OCI-LY1 (cell line): ENCODE results near the gene ASF1B.
"Not testable (repeated sequence)": the region's sequence is repeated elsewhere in the genome, so short reads cannot be mapped to it uniquely, and the experiment has no call there.

Experiments used
- H2AFZ ChIP-seq: fragments of 200-600 bp; sonication (generic), shearing (Covaris generic); 2 replicates; pipeline ENCODE4 v1.6.0; 2014; ENCODE audit warnings: antibody characterized with exemption, mild to moderate bottlenecking, low read length
- H3F3A ChIP-seq: fragments of 200-600 bp; sonication (generic), shearing (Covaris generic); 2 replicates; pipeline ENCODE4 v1.6.0; 2014; ENCODE audit warnings: mild to moderate bottlenecking, antibody characterized with exemption, low read length, moderate library complexity; ENCODE audit not compliant: insufficient read depth
- H3K27ac ChIP-seq: fragments of 200-600 bp; sonication (generic); 2 replicates; pipeline ENCODE4 v1.5.1; 2014; ENCODE audit warnings: low read length, mixed run types, mild to moderate bottlenecking, low read depth; ENCODE audit not compliant: poor library complexity, severe bottlenecking
- H3K27me3 ChIP-seq: fragments of 200-600 bp; sonication (generic); 2 replicates; pipeline ENCODE4 v1.6.0; 2014; ENCODE audit warnings: antibody characterized with exemption, mild to moderate bottlenecking, low read length, moderate library complexity; ENCODE audit not compliant: insufficient read depth
- H3K36me3 ChIP-seq: fragments of 200-600 bp; sonication (generic); 2 replicates; pipeline ENCODE4 v1.6.1; 2014; ENCODE audit warnings: mild to moderate bottlenecking, antibody characterized with exemption, low read length, moderate library complexity, mixed read lengths; ENCODE audit not compliant: insufficient read depth
- H3K4me1 ChIP-seq: fragments of 200-600 bp; sonication (generic); 2 replicates; pipeline ENCODE4 v1.5.1; 2014; ENCODE audit warnings: mild to moderate bottlenecking, low read length, moderate library complexity; ENCODE audit not compliant: insufficient read depth, severe bottlenecking
- H3K4me2 ChIP-seq: fragments of 200-600 bp; sonication (generic), shearing (Covaris generic); 2 replicates; pipeline ENCODE4 v1.6.1; 2014; ENCODE audit warnings: low read length
- H3K4me3 ChIP-seq: fragments of 200-600 bp; sonication (generic); 2 replicates; pipeline ENCODE4 v1.5.1; 2014; ENCODE audit warnings: low read length, low read depth, mild to moderate bottlenecking, mixed read lengths; ENCODE audit not compliant: poor library complexity, severe bottlenecking
- H3K79me2 ChIP-seq: fragments of 200-600 bp; shearing (Covaris generic); 2 replicates; pipeline ENCODE4 v1.6.1; 2016; ENCODE audit warnings: mixed run types, low read length, mixed read lengths; ENCODE audit not compliant: insufficient read depth
- H3K9ac ChIP-seq: fragments of 200-600 bp; sonication (generic), shearing (Covaris generic); 2 replicates; pipeline ENCODE4 v1.6.1; 2014; ENCODE audit warnings: mild to moderate bottlenecking, low read length, mixed read lengths
- H3K9me2 ChIP-seq: fragments of 200-600 bp; sonication (generic), shearing (Covaris generic); 2 replicates; pipeline ENCODE4 v1.6.1; 2014; ENCODE audit warnings: low read depth, mild to moderate bottlenecking, low read length, mixed read lengths
- H3K9me3 ChIP-seq: fragments of 200-600 bp; shearing (Covaris generic); 2 replicates; pipeline ENCODE4 v1.6.1; 2014; ENCODE audit warnings: low read length, mixed read lengths
- H4K20me1 ChIP-seq: fragments of 200-600 bp; sonication (generic), shearing (Covaris generic); 2 replicates; pipeline ENCODE4 v1.6.0; 2016; ENCODE audit warnings: mild to moderate bottlenecking, low read length; ENCODE audit not compliant: insufficient read depth
- EZH2 ChIP-seq: fragments of 200-600 bp; sonication (generic), shearing (Covaris generic); IDR thresholded peaks from 2 replicates; pipeline ENCODE4 v1.8.0; 2017; ENCODE audit warnings: borderline replicate concordance, mixed run types, mild to moderate bottlenecking, antibody characterized with exemption, low read length, moderate library complexity, mixed read lengths
- TF ChIP-seq, protein P1 (sequence below): fragments of 200-600 bp; sonication (generic), shearing (Covaris generic); IDR thresholded peaks from 2 replicates; pipeline ENCODE4 v1.5.1; 2017; ENCODE audit warnings: mild to moderate bottlenecking, antibody characterized with exemption, low read length, moderate library complexity, mixed read lengths

The ASF1B gene

DNA sequence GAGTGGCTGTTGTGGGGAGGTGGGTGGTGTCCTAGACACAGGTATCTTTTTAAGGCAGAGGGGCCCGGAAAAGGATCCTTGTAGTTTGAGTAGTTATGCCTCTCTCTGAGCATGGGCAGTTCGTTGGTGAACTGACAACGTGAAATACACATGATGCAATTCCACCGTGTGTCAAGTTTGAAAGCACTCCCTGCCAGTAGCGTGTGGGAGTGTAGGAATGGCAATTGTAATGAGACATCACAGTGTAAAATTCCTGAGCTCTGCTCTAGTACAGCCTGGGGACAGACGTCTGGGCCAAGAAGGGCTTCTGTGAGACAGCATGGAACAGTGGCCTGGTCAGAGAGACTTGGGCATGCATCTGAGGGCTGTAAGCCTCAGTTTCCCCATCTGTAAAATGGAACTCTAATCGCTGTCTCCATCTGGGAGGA, 10.4 kb upstream of the ASF1B start:
- H3K9me2 ChIP-seq = no peaks in the 10 kb centered on the region
- H3K27ac ChIP-seq = no peak overlapping the region
- H3K9ac ChIP-seq = no peak overlapping the region
- no peaks in the 10 kb centered on the region for H3K9me3 ChIP-seq
- H3K4me1 ChIP-seq = no peaks in the 10 kb centered on the region
- H3K36me3 ChIP-seq = no peaks in the 10 kb centered on the region
- no peak overlapping the region for H2AFZ ChIP-seq
- H3K79me2 ChIP-seq = no peaks in the 10 kb centered on the region
- no peak overlapping the region for H3K4me3 ChIP-seq
- no peaks in the 10 kb centered on the region for H3F3A ChIP-seq
- H3K27me3 ChIP-seq = no peaks in the 10 kb centered on the region
- no peak overlapping the region for H3K4me2 ChIP-seq
- TF ChIP-seq, protein P1, sequence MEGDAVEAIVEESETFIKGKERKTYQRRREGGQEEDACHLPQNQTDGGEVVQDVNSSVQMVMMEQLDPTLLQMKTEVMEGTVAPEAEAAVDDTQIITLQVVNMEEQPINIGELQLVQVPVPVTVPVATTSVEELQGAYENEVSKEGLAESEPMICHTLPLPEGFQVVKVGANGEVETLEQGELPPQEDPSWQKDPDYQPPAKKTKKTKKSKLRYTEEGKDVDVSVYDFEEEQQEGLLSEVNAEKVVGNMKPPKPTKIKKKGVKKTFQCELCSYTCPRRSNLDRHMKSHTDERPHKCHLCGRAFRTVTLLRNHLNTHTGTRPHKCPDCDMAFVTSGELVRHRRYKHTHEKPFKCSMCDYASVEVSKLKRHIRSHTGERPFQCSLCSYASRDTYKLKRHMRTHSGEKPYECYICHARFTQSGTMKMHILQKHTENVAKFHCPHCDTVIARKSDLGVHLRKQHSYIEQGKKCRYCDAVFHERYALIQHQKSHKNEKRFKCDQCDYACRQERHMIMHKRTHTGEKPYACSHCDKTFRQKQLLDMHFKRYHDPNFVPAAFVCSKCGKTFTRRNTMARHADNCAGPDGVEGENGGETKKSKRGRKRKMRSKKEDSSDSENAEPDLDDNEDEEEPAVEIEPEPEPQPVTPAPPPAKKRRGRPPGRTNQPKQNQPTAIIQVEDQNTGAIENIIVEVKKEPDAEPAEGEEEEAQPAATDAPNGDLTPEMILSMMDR = no peak
- no peak for TF ChIP-seq EZH2
- no peaks in the 10 kb centered on the region for H4K20me1 ChIP-seq

DNA sequence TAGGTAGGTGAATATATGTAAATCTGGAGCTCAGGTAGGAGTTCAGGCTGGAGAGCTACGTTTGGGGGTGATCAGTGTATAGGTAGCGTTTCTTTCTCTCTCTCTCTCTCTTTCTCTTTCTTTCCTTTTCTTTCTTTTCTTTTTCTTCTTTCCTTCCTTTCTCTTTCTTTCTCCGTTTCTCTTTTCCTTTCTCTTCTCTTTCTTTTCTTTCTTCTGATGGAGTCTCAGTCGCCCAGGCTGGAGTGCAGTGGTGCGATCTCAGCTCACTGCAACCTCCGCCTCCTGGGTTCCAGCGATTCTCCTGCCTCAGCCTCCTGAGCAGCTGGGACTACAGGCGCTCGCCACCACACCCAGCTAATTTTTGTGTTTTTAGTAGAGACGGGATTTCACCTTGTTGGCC, 9.8 kb upstream of the ASF1B start:
- H2AFZ ChIP-seq, H3K79me2 ChIP-seq, H3K9ac ChIP-seq, H4K20me1 ChIP-seq, H3K9me2 ChIP-seq, H3K27ac ChIP-seq, H3K4me3 ChIP-seq, H3F3A ChIP-seq, H3K27me3 ChIP-seq, H3K9me3 ChIP-seq, H3K4me1 ChIP-seq, H3K4me2 ChIP-seq, H3K36me3 ChIP-seq: not testable (repeated sequence)

DNA sequence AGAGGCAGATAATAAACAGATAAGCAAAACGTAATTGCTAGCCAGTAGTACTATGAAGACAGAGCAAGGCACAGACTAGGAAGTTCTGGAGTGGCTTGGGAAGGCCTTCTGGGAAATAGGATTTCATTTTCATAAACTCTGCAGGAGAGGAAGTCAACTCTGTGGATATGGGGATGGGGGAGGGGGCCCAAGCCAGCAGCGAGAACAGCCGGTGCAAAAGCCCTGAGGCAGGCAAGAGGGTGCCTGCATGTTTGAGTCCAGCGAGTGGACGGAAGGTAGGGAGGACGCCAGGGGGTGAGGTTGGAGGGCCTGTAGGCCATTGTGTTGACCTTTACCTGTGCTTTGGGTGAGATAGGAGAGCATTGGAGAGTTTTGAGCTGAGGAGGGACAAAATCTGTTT, 9.0 kb upstream of the ASF1B start:
- no peaks in the 10 kb centered on the region for H3F3A ChIP-seq
- TF ChIP-seq EZH2 = no peak
- TF ChIP-seq, protein P1 = no peak
- no peak overlapping the region for H3K4me3 ChIP-seq
- no peak overlapping the region for H3K4me2 ChIP-seq
- no peaks in the 10 kb centered on the region for H3K79me2 ChIP-seq
- H3K27ac ChIP-seq = no peak overlapping the region
- H3K27me3 ChIP-seq = no peaks in the 10 kb centered on the region
- H3K9me3 ChIP-seq = no peaks in the 10 kb centered on the region
- no peaks in the 10 kb centered on the region for H3K4me1 ChIP-seq
- no peaks in the 10 kb centered on the region for H4K20me1 ChIP-seq
- no peaks in the 10 kb centered on the region for H3K9me2 ChIP-seq
- no peak overlapping the region for H3K9ac ChIP-seq
- no peaks in the 10 kb centered on the region for H3K36me3 ChIP-seq
- no peak overlapping the region for H2AFZ ChIP-seq

DNA sequence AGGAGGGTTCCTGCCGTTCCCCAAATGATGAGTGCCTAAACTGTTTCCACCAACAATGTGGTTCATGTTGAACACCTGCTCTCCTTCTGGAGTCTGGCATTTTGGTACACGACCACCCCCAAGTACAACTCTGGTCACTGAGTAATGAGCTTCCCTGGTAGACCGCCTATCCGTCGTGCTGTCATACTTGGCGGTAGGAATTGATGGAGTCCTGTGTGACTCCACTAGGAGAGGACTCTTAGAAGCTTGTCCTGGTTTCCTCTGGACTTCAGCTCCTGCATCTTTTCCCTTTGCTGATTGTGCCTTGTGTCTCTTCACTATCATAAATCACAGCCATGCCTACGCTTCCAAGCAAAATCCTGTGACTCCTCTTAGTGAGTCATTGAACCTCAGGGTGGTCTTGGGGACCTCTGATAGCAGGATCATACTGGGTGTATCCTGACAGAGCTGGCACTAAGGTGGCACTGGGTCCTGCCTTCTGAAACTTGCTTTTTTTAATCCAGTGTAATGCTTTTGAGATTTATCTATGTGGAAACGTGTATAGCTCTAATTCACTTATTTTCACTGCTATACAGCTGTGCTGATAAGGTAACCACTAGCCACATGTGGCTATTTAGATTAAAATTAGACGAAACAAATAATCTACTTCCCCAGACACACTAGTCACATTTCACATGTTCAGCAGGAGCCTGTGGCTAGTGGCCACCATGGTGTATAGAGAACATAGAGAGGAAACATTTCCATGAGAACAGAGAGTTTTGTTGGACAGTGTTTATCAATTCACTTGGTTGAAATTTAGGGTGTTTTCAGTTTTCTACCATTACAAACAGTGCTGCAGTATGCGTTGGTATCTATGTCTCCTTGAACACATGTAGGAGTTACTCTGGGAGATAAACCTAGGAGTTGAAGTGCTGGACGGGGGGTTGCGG, 6.1 kb upstream of the ASF1B start:
- Histone ChIP-seq H3K36me3 (no peaks in the 10 kb centered on the region), H3K9ac (no peak overlapping the region), H3K9me3 (no peaks in the 10 kb centered on the region), H3F3A (no peaks in the 10 kb centered on the region), H3K4me1 (peaks cover 11% of the 10 kb centered on the region), H3K4me2 (no peak overlapping the region), H2AFZ (no peak overlapping the region), H3K27ac (no peak overlapping the region), H3K79me2 (no peaks in the 10 kb centered on the region), H3K4me3 (no peak overlapping the region), H3K27me3 (no peaks in the 10 kb centered on the region), H3K9me2 (no peaks in the 10 kb centered on the region), H4K20me1 (no peaks in the 10 kb centered on the region)
- TF ChIP-seq, protein P1 = no peak
- no peak for TF ChIP-seq EZH2
